ENCODE results near the gene TFF2. TPM values are rescaled to one million over a fixed set of nuclear protein-coding genes. Genes with fewer than 3 reads are reported as not detected.

TFF2 gene
- total RNA-seq, 1 donor, result not detected

DNA sequence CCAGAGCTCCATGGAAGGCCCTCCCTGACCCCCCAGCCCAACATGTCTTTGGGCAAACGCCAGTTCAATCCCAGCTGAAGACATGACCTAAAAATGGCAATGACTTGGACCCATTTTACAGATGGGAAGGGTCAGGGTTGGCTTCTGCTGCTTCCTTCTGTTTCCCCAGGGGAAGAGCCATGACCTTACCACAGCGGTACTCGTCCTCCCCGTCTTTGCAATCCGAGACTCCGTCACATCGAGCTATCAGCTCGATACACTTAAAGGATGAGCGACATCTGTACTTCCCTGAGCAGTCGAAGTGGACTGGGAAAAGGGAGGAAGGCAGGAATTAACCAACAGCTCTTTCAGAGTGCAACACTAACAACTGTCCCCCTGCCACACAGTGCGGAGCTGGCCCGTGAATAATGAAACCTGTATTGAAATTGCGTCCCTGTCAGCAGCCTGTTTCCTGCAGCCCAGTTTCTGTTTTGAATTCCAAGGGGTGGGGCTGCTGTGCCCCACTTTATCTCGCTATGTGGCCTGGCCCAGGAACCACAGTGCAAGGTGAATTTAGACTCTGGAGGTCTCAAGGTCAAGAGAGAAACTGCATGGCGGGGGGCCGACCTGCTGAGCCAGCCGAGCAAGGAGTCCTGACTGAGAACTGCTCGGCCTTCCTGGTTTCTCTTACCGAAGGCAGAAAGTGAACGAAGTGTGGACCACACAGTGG, 38.1 kb upstream of the TFF2 start:
- H3K9me3 ChIP-seq (ENCODE audit: low read depth, low read length), result no peaks in the 10 kb centered on the region
- peaks cover 36% of the 10 kb centered on the region for H3K4me1 ChIP-seq (ENCODE audit: insufficient read depth, low read length)
- no peak overlapping the region for H3K4me3 ChIP-seq (ENCODE audit: low read length)
- H3K27me3 ChIP-seq (ENCODE audit: insufficient read depth, low read length), result no peaks in the 10 kb centered on the region

GRCh38 chr21:42387843-42388340, 37.1 kb upstream of the TFF2 start:
- H3K4me3 ChIP-seq (ENCODE audit: low read length), result no peak overlapping the region
- no peaks in the 10 kb centered on the region for H3K27me3 ChIP-seq (ENCODE audit: insufficient read depth, low read length)
- H3K9me3 ChIP-seq (ENCODE audit: low read depth, low read length), result no peaks in the 10 kb centered on the region
- peaks cover 33% of the 10 kb centered on the region for H3K4me1 ChIP-seq (ENCODE audit: insufficient read depth, low read length)

- Histone ChIP-seq H3K4me3 (ENCODE audit: low read length) (no peak overlapping the region), H3K4me1 (ENCODE audit: insufficient read depth, low read length) (peaks cover 29% of the 10 kb centered on the region), H3K9me3 (ENCODE audit: low read depth, low read length) (no peaks in the 10 kb centered on the region), H3K27me3 (ENCODE audit: insufficient read depth, low read length) (no peaks in the 10 kb centered on the region)
These were observed 36.4 kb upstream of the TFF2 start for GRCh38 chr21:42387164-42387563.

DNA sequence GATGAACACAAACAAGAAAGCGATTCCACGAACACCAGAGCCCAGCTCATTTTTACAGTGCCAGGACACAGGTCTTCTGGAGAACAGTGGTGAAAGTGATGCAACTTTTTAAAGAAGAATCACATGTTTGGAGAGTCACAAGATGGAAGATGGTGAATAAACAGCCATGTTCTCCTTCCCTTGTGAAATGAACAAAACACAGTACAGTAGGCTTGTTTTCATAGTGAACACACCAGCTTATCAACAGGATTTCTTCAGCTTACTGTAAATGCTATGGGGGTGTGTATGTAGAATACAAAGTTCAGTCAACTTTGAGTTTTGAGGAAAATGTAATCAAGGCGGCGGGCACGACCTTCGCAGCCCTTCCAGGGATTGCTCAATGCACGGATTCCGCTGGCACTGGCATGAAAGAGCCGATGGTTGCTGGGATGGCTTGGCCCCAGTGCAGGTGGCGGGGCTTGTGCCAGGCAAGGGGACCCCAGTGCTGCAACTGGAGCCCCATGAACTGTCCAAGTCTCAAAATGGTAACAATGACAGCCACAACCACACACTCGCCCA, 35.3 kb upstream of the TFF2 start:
- H3K4me1 ChIP-seq (ENCODE audit: insufficient read depth, low read length), result peaks cover 29% of the 10 kb centered on the region
- no peaks in the 10 kb centered on the region for H3K27me3 ChIP-seq (ENCODE audit: insufficient read depth, low read length)
- H3K9me3 ChIP-seq (ENCODE audit: low read depth, low read length), result no peaks in the 10 kb centered on the region
- H3K4me3 ChIP-seq (ENCODE audit: low read length), result no peak overlapping the region

DNA sequence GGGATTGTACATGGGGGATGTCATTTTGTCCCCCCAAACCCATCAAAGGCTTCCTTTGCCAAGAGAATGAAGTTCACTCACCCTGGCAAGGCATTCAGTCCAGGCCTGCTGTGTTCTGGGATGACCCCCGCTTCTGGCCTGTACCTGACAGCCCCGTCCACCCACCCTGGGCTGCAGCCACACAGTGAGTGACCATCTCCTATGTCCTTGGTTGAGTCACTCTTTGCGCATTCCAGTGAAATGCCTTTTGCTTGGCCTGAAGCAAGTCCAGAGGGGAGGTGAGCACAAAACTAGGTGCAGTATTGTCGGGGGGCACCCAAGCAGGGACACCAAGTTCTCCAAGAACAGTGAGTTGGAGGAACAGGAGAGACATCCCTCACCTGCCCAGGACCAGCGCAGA, 34.8 kb upstream of the TFF2 start:
- Histone ChIP-seq H3K27me3 (ENCODE audit: insufficient read depth, low read length) (no peaks in the 10 kb centered on the region), H3K4me1 (ENCODE audit: insufficient read depth, low read length) (peaks cover 29% of the 10 kb centered on the region), H3K4me3 (ENCODE audit: low read length) (no peak overlapping the region), H3K9me3 (ENCODE audit: low read depth, low read length) (no peaks in the 10 kb centered on the region)

GRCh38 chr21:42384989-42385388, 34.2 kb upstream of the TFF2 start:
- no peaks in the 10 kb centered on the region for H3K9me3 ChIP-seq (ENCODE audit: low read depth, low read length)

GRCh38 chr21:42384156-42384945, 33.6 kb upstream of the TFF2 start:
- peaks cover 21% of the 10 kb centered on the region for H3K4me1 ChIP-seq (ENCODE audit: insufficient read depth, low read length)
- no peak overlapping the region for H3K4me3 ChIP-seq (ENCODE audit: low read length)
- H3K27me3 ChIP-seq (ENCODE audit: insufficient read depth, low read length), result no peaks in the 10 kb centered on the region
- H3K9me3 ChIP-seq (ENCODE audit: low read depth, low read length), result no peaks in the 10 kb centered on the region

More at GRCh38 chr21:42384989-42385388, 34.2 kb upstream of the TFF2 start:
- Histone ChIP-seq H3K4me3 (ENCODE audit: low read length) (no peak overlapping the region), H3K4me1 (ENCODE audit: insufficient read depth, low read length) (peaks cover 27% of the 10 kb centered on the region), H3K27me3 (ENCODE audit: insufficient read depth, low read length) (no peaks in the 10 kb centered on the region)

DNA sequence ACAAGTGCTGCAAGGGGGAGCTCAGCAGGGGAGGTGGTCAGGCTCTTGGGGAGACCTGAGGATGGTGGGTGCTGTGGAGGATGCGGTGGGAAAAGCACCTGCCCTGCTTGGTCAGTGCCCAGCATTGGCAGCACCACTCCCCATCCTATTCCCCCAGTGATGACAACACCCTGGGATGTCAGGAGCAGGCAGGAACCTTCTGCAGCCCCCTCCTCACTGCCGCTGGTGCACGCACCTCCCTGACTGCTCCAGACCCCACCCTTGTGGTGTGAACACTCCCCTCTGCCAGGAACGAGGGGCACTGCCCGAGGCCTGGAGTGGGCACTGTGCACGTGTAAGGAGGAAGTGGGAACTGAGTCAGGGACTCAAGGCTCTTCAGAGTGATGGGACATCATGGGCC, 32.5 kb upstream of the TFF2 start:
- no peaks in the 10 kb centered on the region for H3K9me3 ChIP-seq (ENCODE audit: low read depth, low read length)
- H3K27me3 ChIP-seq (ENCODE audit: insufficient read depth, low read length), result no peaks in the 10 kb centered on the region
- no peak overlapping the region for H3K4me3 ChIP-seq (ENCODE audit: low read length)
- peaks cover 15% of the 10 kb centered on the region for H3K4me1 ChIP-seq (ENCODE audit: insufficient read depth, low read length)

- no peak overlapping the region for H3K4me3 ChIP-seq (ENCODE audit: low read length)
- H3K4me1 ChIP-seq (ENCODE audit: insufficient read depth, low read length), result peaks cover 15% of the 10 kb centered on the region
- H3K9me3 ChIP-seq (ENCODE audit: low read depth, low read length), result no peaks in the 10 kb centered on the region
These were observed 32.1 kb upstream of the TFF2 start for GRCh38 chr21:42382915-42383314.

DNA sequence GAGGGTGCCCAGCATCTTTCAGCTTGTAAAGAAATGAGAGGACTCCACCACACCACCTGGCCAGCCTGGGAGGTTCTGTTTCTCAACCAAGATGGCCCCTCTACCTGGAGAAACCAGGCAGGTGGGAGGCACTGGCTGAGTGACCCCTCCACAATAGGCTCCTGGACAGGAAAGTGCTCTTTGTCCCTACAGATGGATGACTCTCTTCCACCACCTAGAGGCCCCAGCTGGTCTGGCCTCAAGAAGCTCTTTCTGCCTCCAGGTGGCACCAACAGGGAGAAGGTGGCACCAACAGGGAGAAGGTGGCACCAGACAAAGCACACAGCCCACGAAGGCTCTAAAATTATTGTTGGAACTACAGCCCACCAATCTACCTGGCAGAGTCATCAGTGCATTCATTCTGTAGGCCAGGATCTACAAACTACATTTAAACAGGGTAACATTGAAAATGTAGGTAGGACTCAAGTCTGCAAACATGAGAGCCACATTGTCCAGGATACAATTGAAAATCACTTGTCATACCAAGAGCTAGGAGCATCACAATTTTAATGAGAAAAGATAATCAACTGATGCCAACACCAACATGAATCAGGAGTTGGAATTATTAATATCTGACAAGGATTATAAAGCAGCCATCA, 30.7 kb upstream of the TFF2 start:
- Histone ChIP-seq H3K4me3 (ENCODE audit: low read length) (no peak overlapping the region), H3K9me3 (ENCODE audit: low read depth, low read length) (no peaks in the 10 kb centered on the region), H3K4me1 (ENCODE audit: insufficient read depth, low read length) (peaks cover 5% of the 10 kb centered on the region), H3K27me3 (ENCODE audit: insufficient read depth, low read length) (no peaks in the 10 kb centered on the region)

More at GRCh38 chr21:42382915-42383314, 32.1 kb upstream of the TFF2 start:
- H3K27me3 ChIP-seq (ENCODE audit: insufficient read depth, low read length), result no peaks in the 10 kb centered on the region

GRCh38 chr21:42379426-42380215, 28.8 kb upstream of the TFF2 start:
- H3K9me3 ChIP-seq (ENCODE audit: low read depth, low read length), result no peaks in the 10 kb centered on the region
- no peaks in the 10 kb centered on the region for H3K27me3 ChIP-seq (ENCODE audit: insufficient read depth, low read length)
- no peak overlapping the region for H3K4me3 ChIP-seq (ENCODE audit: low read length)
- H3K4me1 ChIP-seq (ENCODE audit: insufficient read depth, low read length), result no peaks in the 10 kb centered on the region

GRCh38 chr21:42378418-42378817, 27.6 kb upstream of the TFF2 start:
- Histone ChIP-seq H3K27me3 (ENCODE audit: insufficient read depth, low read length) (no peaks in the 10 kb centered on the region), H3K4me3 (ENCODE audit: low read length) (no peak overlapping the region), H3K9me3 (ENCODE audit: low read depth, low read length) (no peaks in the 10 kb centered on the region), H3K4me1 (ENCODE audit: insufficient read depth, low read length) (no peaks in the 10 kb centered on the region)

DNA sequence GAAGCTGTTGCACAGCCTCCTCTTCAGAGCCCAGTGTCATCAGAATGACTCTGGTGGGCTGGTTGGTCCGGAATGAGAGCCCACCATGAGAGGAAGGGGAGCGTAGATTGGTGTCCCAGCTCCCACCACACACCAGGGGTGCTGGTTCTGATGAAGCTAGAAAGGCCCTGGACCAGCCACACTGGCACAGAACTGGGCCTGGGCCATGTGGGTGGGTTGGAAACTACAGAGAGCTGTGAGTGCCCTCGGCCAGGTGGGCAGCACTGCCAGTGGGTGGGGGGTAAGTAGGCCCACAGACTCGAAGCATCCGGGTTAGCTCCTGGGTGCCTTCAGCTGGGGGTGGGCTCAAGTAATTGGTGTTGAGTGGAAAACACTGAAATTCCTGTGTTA, 27.2 kb upstream of the TFF2 start:
- H3K27me3 ChIP-seq (ENCODE audit: insufficient read depth, low read length), result no peaks in the 10 kb centered on the region
- H3K4me1 ChIP-seq (ENCODE audit: insufficient read depth, low read length), result no peaks in the 10 kb centered on the region
- H3K9me3 ChIP-seq (ENCODE audit: low read depth, low read length), result no peaks in the 10 kb centered on the region
- no peak overlapping the region for H3K4me3 ChIP-seq (ENCODE audit: low read length)

DNA sequence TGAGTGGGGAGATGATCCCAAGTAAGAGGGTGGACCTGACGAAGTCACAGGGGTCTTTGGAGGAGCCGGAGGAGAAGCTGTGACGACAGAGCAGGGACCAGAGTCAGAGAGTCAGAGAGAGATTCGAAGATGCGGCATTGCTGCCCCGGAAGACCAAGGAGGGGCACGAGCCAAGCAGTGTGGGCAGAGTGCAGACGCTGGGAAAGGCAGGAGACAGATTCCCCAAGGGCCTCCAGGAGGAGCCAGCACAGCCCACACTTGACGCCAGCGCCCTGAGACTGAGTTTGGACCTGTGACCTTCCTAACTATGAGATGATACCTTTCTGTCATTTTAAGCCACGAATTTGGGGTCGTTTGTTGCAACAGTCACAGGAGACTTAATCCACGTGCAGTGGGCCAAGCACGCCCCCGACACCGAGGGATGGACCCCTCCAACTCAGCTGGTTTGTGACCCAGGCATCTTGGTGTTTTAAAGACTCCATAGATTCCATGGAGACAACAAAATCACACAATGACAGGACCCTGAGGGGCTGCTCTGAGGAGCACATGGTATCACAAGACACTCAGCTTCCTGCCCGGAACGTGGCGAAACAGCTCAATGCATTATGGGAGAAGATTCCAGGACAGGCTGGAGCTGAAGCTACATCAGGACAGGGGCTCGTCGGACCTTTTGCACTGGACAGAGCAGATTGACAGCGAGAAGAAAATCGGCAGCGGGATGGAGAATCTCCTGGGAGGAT, 26.6 kb upstream of the TFF2 start:
- H3K4me1 ChIP-seq (ENCODE audit: insufficient read depth, low read length), result no peaks in the 10 kb centered on the region
- H3K9me3 ChIP-seq (ENCODE audit: low read depth, low read length), result no peaks in the 10 kb centered on the region
- no peak overlapping the region for H3K4me3 ChIP-seq (ENCODE audit: low read length)
- H3K27me3 ChIP-seq (ENCODE audit: insufficient read depth, low read length), result no peaks in the 10 kb centered on the region
